C4-2B (cell line): ENCODE measurements around the gene C16orf87.

Experiments used
- CTCF ChIP-seq: fragments of 450-650 bp; conservative IDR thresholded peaks from 2 replicates; pipeline ENCODE4 v1.5.1; 2017; ENCODE audit warnings: mild to moderate bottlenecking
- ZFX ChIP-seq: fragments of 450-650 bp; IDR thresholded peaks from 2 replicates; pipeline ENCODE4 v1.6.1; 2017

DNA sequence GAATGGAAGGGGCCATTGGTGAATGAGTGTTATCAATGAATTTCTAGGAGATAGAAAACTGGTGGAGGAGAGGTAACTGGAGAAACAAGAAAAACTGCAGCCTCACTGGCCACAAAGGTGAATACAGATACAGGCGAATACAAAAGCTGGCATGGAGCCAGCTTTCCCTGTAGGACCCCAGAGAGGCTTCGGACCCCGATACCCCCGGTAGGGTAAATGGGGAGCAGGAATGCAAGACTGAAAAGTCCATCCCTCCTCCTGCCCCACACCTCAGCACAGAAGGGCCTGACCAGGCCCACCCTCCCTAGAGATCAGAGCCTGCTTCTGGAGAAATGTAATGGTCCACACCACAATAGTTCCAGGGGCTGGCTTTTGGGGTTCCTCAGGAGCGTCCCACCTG, 78.0 kb downstream of the C16orf87 start:
- TF ChIP-seq CTCF, result no peak
- TF ChIP-seq ZFX, result no peak
